Umbilical cord (tissue), 2 donors: Measurements from ENCODE around the gene GNAT2. TPM values are rescaled to one million over a fixed set of nuclear protein-coding genes. Genes with fewer than 3 reads are reported as not detected.

Experiments
- DNase-seq: peaks from one replicate; pipeline ENCODE4 v3.0.0-alpha.2; 2015; ENCODE audit warnings: low spot score
- total RNA-seq: library from RNA; depleted of rRNA; stranded (reverse); fragments of >200 nt; gene quantifications from one replicate; pipeline ENCODE4 v1.2.3, GENCODE V29; 2014; ENCODE audit warnings: low replicate concordance; ENCODE audit not compliant: insufficient read depth

The GNAT2 gene
- total RNA-seq, 1 donor from 2014 or later = not detected

DNA sequence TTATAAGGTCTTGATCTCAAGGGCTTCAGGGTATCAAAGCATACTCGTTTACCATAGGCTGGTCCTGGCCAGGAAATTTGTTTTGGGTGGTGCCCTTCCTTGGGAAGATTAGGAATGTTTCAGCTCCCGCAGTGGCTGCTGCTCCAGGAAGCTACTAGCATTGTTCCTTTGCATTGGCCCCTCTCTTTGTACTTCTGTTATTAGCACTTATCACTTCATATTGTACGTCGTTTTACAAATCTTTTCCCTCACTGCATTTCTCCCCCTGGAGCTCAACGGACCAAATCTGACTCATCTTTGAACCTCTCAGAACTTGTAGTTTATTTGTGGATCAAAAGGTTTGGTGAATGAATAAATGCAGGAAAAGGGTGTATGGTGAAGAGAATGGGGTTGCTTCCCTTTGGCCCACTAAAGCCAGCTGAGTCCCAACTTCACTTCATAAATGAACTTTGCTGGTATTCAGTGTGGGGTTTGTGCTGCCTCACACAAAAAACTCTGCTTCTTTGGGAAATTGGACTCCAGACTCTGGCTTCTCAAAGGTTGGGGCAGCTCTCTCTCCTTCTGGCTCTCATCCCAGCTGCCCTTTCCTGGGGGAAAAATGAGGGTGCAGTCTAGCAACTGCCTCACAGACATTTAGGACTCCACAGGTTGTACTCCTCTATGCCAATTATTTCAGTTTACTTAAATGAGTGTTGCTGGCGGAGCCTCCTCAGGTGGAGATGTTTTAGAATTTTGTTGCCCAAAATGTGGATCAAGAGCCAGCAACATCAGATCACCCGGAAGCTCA lies 5.9 kb downstream of the GNAT2 start:
- DNase-seq = peak; percentile 80

DNA sequence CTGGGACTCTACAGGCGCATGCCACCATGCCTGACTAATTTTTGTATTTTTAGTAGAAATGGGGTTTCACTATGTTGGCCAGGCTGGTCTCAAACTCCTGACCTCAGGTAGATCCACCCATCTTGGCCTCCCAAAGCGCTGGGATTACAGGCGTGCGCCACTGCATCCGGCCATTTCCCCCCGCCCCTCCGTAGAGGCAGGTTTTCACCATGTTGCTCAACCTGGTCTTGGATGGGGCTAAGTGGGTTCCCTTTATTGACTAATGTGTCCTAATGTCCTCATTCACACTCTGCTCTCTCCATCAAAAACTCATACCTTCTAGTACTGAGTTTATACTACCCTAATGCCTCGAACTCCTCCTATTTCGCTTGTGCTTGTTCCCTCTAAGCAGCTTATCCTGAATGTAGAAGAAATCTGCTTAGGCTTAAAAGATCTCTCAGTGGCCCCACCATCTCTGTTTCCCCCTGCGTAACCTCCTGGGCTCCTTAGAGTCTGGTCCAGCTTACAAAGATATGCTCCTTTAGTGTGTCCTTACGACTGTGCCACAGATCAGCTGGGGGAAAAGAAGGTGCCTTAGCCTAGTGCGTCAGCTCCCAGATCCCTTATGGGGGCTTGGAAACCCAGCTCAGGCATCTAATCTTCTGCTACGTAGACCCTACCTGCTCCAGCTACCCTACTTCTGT lies 8.0 kb downstream of the GNAT2 start:
- DNase-seq = no peak

DNA sequence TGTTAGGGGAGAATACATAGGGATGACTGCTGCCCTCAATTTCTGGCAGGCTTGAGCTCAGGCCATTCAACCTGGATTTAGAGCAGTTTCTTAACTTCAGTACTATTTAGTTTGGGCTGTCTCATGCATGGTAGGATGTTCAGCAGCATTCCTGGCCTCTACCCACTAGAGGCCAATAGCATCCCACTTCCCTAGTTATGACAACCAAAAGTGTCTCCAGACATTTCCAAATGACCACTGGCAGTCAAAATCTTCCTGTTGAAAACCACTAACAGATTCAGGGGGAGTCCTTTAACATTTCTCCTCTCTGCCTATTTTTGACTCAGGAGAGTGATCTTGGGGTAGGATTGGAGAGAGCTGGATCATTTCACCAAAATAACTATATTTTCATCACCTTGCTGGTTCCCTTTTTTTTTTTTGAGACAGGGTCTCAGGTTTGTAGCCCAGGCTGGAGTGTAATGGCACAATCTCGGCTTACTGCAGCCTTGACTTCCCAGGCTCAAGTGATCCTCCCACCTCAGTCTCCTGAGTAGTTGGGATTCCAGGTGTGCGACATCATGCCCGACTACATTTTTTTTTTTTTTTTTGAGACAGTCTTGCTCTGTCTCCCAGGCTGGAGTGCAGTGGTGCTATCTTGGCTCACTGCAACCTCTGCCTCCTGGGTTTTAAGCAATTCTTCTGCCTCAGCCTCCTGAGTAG lies 8.7 kb downstream of the GNAT2 start:
- no peak for DNase-seq

DNA sequence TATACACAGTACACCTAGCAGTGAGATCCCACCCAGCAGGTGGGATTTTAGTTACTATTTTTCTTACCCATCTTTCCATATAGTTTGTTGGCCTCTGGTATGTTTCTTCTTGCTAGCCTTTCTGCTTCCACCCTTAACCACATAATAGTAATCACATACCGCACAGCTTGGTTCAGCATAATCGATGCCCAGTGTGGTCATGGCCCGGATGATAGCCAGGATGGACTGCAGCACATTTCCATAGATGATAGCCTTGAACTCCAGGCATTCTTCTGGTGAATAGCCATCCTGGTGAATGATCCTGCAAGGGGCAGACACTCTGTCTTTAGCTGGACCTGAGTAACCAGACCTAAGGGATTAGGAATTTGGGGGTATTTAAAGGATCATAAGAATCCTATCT lies 9.5 kb downstream of the GNAT2 start:
- no peak for DNase-seq

DNA sequence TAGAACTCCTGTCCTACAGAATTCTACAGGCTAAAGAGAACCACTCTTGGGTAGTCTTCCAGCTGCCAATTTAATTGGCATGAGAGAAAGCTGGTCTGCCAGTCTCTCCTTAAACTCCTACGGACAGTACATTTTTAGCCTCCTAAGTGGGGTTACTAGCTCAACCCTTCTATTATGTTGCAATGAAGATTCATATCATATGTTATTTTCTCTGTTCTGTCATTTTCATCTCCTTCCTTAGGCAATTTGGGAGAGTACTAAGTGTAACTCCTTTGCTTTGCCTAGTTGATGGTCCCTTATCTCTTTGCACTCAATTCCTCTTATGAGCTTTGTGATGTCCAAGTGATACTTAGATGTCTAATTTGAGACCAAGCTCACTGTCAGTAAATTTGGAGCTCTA lies 14.0 kb downstream of the GNAT2 start:
- no peak for DNase-seq

DNA sequence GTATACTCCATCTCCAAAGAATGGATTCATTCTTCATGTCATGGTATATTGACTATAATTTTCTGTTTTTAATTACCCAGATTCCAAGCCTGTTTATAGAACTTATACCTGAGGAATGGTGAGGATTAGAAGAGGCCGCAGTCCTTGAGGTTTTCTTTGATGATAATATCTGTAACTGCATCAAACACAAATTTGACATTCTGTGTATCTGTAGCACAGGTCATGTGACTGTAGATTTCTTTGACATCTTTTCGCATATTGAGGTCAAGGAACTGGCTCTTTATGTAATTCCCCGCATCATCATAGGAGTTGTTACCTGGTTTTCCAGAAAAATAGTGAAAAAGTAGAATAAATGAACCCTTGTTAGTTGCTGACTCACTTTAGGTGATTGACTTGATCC lies 16.2 kb downstream of the GNAT2 start:
- DNase-seq = no peak

DNA sequence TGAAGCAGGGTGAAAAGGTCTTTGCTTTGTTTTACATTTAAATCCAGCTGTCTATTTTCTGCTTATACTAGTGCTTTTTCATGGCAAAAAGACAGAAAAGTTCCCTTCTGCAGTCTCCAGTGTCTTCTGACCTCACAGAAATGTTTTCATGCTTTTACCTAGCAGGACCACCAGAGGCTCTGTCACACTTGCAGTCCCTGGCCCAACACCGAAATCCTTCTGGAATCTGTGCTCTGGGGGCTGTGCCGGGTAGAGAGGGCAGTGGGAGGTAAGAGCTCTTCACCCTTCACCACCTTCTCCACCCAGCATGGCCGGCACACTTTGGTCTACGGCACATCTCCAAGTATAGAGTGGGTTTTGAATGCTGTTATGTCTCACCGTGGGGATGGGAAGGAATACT lies 20.8 kb downstream of the GNAT2 start:
- DNase-seq = no peak

DNA sequence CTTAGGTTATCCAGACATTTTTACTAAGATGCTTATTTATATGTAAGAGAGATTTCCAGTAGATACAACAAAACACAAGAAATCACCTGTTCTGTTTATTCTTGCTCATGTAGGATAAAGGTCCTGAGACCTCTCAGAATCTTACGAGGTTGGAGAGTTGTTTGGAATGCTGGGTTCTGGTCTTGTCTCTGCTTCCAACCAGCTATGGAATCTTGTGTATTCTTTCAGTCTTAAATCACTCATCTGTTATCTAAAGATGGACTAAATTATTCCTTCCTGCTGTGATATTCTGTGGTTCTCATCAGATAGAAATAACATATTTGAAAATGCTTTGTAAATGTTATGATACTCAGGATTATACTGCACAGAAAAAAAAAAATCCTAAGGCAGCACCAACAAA lies 21.3 kb downstream of the GNAT2 start:
- DNase-seq = no peak

DNA sequence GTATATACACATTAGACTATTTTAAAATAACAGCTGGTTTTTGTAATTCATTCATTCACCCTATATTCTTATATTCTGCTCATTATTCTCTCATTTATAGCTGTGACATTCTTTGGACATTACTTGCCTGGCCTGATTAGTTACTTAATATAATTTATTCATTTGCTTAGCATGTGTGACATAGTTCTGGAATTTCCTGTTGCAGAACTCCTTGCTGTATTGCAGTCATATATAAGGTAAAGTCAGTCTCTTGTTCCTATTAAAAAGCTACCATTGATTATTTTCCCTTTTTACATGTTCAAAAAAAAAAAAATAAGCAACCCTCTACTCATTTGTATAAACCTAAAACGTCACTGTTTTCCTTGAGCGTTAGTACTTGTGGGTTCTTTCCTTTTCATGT lies 23.9 kb downstream of the GNAT2 start:
- DNase-seq = no peak

DNA sequence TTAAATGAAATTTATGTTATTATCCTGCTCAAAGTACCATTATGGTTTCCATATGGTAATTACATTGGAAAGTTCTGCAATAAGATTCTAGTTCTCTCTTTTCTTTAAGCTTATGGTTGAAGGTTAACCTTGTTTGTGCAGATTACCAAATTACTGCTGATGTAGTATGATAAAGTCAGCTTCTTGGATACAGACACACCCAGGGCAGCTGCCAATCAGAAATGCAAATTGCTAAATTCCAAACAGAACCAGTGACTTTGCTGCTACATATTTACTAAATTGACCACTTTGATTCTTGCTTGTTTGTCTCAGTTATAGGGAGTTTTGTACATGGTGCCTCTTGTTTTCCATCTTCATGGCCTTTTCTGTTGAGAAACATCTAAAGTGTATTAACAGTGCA lies 26.5 kb downstream of the GNAT2 start:
- no peak for DNase-seq

DNA sequence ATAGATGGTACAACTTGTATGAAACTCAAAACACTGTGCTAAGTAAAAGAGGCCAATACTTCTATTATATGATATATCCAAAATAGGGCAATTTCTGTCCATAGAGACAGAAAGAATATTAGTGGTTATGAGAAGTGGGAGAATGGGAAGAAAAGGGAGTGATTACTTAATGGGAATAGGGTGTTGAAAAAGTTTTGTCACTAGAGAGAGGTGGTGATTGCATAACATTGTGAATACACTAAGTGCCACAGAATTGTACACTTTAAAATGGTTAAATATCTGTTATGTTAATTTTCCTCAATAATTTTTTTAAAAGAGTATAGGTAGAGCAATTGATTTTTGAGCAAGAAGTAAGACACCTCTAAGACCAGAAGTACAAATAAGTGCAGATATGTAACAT lies 29.7 kb downstream of the GNAT2 start:
- no peak for DNase-seq

DNA sequence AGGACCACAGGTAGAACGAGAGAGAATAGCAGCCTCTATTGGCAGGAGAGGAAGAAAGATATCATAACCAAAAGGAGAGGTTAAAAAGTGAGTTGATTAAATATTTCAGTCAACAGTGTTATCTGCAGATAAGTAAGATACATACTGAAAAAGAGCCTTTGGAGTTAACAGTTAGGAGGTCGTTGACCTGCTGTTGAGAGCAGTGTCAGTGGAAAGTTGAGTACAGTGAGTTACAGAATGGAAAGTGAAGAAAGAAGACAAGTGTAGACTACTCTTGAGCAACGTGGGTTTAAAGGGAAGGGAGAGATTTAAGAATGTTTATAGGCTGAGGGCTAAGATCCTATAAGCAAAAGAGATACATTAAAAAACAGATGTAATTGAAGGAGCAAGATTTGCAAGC lies 30.2 kb downstream of the GNAT2 start:
- DNase-seq = no peak

DNA sequence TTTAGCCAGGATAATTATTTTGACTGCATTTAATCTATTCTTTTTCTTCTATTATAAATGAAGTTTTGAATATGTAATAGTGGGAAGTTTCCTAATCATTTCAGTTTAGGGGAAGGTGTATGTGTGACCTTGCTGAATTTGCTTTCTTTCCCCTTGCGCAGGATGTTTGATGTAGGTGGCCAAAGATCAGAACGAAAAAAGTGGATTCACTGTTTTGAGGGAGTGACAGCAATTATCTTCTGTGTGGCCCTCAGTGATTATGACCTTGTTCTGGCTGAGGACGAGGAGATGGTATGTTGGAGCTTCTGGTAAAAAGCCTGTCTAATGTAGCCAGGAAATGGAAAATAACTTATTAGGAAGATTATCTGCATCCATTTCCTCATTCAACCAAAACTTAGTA lies 33.4 kb downstream of the GNAT2 start:
- no peak for DNase-seq

DNA sequence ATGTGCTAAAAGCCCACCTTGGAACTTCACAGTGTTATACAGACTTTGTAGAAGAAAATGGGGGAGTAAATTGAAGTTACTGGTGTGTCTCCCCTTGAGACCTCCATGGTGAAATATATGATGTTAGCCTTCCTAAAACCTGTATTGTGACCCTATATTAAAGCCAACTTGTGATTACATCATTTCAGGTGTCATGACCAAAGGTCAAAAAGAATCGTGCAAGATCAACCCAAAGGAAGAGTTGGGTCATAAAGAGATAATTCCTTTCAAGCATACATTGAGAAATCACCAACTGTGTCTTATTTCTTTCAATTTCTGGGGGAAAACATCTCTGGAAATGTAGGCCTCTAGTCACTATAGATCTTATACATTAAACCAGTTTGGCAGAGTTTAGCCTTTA lies 34.6 kb downstream of the GNAT2 start:
- no peak for DNase-seq

DNA sequence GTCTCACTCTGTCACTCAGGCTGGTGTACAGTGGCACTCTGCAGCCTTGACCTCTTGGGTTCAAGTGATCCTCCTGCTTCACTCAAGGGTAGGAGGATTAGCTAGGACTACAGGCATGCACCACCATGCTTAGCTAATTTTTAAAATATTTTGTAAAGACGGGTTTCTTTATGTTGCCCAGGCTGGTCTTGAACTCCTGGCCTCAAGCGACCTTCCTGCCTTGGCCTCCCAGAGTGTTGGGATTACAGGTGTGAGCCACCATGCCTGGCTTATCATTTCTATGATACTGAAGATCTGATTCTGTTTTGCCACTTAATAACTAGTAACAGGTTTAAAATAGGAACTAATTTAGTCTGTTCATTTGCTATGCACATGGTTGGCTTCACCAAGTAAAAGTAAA lies 37.4 kb downstream of the GNAT2 start:
- DNase-seq = no peak

DNA sequence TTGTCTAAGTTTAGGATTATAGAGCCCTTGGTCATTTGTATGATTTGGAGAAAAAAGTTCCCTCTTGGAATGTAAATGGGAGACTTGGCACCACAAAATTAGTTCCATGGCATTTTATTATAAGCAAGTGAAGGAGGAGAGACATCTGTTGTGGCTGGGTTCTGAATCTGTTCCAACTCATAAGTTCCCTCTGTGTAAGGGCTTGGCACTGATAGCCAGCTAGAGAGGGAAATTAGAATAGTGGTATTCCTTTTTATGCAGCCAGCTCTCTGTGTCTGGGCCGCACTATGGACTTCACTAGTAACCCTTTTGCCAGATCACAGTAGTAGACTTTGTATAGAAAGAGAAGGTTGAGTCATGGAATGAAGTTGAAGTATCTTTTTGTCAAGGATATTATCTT lies 39.9 kb downstream of the GNAT2 start:
- DNase-seq = no peak

DNA sequence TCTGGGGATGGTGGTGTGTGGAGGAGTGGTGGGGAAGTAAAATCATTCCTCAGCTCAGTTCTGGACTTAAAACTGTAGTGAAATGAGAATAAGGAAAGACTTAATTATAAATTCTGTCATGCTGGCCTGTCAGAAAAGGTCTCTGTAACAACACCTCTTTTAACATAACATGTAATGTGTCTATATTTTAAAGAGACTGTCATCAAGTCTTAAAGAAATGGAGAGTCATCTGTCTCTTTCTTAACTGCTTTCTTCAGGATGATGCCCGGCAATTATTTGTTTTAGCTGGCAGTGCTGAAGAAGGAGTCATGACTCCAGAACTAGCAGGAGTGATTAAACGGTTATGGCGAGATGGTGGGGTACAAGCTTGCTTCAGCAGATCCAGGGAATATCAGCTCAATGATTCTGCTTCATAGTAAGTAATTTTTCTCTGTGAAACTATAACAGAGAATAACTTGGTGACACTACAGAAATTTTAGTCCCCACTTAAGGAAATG lies 40.4 kb downstream of the GNAT2 start:
- DNase-seq = no peak

DNA sequence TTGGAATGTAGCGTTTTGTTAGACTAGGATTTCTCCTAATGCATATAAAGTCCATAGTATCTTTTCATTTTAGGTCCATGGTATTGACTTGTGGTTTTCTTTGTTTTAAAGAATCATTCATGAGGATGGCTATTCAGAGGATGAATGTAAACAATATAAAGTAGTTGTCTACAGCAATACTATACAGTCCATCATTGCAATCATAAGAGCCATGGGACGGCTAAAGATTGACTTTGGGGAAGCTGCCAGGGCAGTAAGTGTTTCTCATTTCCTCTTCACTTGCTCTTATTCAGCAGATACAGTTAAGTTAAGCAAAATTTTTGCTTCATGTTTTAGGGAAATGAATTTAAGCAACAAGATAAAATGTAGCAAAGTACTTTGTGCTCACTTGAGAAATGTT lies 45.6 kb downstream of the GNAT2 start:
- no peak for DNase-seq

DNA sequence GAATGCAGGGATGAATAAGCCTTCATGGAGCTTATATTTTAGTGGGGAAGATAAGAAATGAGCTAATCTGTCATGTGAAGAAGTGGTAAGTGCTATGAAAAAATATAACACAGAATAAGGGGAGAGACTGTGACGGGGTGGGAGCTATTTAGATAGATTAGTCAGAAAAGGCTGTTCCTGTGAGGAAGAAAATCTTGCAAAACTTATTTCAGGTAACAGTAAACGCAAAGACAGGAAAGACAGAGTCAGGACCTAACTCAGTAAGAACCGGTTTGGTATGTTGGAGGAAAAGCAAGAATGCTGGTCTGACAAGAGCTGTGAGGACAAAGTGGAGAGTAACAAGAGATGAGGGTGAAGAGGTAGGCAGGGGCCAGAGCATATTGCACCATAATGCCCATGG lies 49.0 kb downstream of the GNAT2 start:
- peak; percentile 63 for DNase-seq

DNA sequence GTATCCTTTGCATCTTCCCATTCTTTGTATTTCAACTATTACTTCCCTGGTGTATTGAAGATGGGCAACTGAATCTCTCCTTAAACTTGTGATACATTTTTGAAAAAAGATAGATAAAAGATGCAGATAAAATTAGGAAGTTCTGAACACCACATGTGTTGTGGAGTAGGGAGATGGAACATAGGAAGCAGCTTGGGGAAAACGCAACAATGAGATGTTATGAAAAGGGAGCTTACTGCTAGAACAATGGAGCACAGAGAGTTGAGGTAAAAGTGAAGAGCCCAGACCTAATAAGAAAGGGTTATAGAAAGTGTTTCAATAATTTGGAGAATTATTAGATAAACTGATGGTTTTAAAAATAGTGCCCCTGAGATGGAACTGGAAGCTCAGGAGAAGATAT lies 50.1 kb downstream of the GNAT2 start:
- DNase-seq = no peak

DNA sequence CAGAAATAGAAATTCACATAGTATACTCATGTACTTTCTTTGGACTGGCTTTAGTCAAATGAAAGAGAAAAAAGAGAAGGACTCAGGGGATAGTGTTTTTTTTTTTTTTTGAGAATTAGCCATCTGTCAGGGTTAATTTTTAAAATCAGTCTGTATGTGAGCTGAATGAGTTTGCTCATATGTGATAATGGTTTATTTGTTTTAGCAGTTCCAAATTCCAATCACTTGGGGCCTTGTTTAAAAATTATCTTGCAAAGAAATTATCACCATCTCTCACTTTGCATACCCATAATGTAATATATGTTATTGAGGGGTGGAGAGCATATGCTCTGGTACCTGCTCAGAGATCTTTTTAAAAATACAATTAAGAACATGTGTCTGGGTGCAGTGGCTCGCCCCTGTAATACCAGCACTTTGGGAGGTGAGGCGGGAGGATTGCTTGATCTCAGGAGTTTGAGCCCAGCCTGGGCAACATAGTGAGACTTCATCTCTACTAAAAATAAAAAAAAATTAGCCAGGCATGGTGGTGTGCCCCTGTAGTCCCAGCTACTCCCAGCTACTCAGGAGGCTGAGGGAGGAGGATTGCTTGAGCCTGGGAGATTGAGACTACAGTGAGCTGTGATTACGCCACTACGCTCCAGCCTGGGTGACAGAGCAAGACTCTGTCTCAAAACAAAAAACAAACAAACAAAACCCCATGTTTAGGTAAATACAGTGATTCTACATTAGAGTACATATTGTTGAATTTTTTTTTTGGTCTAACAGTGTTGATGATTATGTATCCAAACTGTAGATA lies 51.3 kb downstream of the GNAT2 start:
- DNase-seq = no peak

DNA sequence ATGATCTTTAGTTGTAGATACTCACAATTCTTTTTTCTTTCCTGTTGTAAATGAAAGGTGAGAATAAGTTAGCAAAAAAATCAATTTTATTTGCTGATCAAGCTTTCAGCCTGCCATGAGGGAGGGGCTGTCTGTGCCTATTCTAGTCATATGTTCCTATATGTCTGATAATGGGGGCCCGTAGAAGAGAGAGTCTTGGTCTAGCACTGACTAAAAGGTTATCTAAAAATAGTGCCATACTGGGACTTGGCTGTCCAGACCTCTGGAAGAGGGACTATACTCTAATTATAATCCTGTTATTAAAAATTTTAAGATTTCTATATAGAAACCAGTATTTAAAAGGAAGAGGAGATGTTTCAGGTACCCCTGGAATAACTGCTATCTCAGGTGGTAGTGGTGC lies 52.4 kb downstream of the GNAT2 start:
- DNase-seq = no peak
